NCI-H1436 (cell line): ENCODE measurements around the gene C6orf58.
"Not testable (repeated sequence)": the region's sequence is repeated elsewhere in the genome, so short reads cannot be mapped to it uniquely, and the experiment has no call there.

ENCODE experiments used
- DNase-seq: peaks from one replicate; lab custom pipeline; 2025; lab: John Stamatoyannopoulos, UW

Gene C6orf58

GRCh38 chr6:127590344-127590743, 13.4 kb downstream of the C6orf58 start:
- no peak for DNase-seq

- DNase-seq, result no peak
These were observed 16.0 kb downstream of the C6orf58 start for GRCh38 chr6:127592964-127593363.

GRCh38 chr6:127593456-127593855, 16.5 kb downstream of the C6orf58 start:
- DNase-seq, result not testable (repeated sequence)

GRCh38 chr6:127606131-127606562, 29.2 kb downstream of the C6orf58 start:
- DNase-seq, result peak; percentile 5

- DNase-seq, result no peak
These were observed 31.7 kb downstream of the C6orf58 start for GRCh38 chr6:127608554-127609270.

GRCh38 chr6:127618729-127619128, 41.8 kb downstream of the C6orf58 start:
- DNase-seq, result no peak

GRCh38 chr6:127630800-127631199, 53.8 kb downstream of the C6orf58 start:
- no peak for DNase-seq

GRCh38 chr6:127634178-127634577, 57.2 kb downstream of the C6orf58 start:
- DNase-seq, result no peak

- no peak for DNase-seq
These were observed 58.1 kb downstream of the C6orf58 start for GRCh38 chr6:127635091-127635490.

GRCh38 chr6:127637830-127638409, 60.9 kb downstream of the C6orf58 start:
- DNase-seq, result no peak
